Measurements from ENCODE around the gene VEGFC.

The VEGFC gene

DNA sequence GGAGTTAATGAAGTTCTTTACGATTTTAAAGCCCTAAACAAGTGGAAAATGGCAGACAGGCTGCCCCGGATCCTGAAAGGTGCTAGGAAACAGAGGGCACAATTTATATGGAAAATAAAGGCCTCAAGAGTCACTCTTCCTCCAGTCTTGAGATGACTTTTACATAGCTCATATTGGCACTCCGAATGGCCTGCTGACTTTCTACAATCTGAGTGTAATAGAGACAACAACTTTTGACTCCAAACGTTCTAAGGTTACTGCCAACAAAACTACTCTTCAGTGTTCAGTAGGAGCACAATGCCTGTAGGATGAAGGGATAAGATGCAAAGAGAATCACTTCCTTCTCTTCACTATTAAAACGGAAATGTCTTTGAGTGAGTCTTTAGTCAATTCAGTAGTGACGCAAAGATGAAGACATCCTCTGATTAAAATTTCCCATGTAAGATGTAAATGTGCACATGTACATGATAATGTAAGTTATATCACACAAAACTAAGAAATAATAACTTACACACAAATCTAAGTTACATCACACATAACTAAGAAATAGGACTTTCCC lies 40.5 kb downstream of the VEGFC start:
- no peak for DNase-seq (ENCODE audit: extremely low spot score)
- POLR2A ChIA-PET, result no interaction called here
- CTCF ChIA-PET, result no interaction called here
- TF ChIP-seq, protein P1, sequence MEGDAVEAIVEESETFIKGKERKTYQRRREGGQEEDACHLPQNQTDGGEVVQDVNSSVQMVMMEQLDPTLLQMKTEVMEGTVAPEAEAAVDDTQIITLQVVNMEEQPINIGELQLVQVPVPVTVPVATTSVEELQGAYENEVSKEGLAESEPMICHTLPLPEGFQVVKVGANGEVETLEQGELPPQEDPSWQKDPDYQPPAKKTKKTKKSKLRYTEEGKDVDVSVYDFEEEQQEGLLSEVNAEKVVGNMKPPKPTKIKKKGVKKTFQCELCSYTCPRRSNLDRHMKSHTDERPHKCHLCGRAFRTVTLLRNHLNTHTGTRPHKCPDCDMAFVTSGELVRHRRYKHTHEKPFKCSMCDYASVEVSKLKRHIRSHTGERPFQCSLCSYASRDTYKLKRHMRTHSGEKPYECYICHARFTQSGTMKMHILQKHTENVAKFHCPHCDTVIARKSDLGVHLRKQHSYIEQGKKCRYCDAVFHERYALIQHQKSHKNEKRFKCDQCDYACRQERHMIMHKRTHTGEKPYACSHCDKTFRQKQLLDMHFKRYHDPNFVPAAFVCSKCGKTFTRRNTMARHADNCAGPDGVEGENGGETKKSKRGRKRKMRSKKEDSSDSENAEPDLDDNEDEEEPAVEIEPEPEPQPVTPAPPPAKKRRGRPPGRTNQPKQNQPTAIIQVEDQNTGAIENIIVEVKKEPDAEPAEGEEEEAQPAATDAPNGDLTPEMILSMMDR (IDR thresholded peaks at IDR 0.05; ENCODE audit: control extremely low read depth, extremely low read depth, low read depth, missing control alignments), result no peak

DNA sequence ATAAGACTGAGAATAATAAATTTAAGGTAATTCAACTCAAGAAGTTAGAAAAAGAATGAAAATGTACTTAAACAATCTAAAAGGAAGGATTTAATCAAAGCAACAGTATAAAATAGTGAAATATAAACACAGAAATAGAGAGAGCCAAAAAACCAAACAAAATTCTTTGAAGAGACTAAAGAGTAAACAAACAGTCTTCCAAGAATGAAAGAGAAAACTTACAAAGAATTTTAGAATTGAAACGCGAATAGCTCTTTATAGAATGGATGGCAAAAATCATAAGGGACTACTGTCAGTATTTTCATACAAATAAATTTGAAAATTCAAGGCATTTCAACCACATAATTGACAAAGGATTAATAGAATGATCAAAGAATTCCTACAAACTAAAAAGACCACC lies 41.7 kb downstream of the VEGFC start:
- DNase-seq (ENCODE audit: extremely low spot score), result no peak
- ChIA-PET CTCF (no interaction called here), POLR2A (no interaction called here)
- TF ChIP-seq, protein P1 (IDR thresholded peaks at IDR 0.05; ENCODE audit: control extremely low read depth, extremely low read depth, low read depth, missing control alignments), result no peak

DNA sequence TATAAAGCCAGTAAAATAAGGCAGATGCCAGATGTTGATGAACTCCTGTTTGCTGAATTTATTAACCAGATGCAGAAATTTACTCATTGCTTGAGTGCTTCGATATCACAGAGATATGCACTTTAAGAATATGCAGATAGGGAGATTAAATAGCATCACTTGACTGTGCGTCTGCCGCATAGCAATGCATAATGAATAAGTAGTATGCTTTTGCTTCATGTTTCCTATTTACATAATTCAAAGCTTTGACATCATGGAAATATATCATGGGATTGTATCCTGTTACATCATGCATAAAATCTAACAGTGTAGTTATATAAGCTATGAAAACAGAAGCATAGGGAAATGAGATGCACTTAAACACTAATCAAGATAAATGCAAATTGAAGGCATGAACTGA lies 45.9 kb downstream of the VEGFC start:
- ChIA-PET POLR2A (no interaction called here), CTCF (no interaction called here)
- TF ChIP-seq, protein P1 (IDR thresholded peaks at IDR 0.05; ENCODE audit: control extremely low read depth, extremely low read depth, low read depth, missing control alignments), result no peak
- no peak for DNase-seq (ENCODE audit: extremely low spot score)

DNA sequence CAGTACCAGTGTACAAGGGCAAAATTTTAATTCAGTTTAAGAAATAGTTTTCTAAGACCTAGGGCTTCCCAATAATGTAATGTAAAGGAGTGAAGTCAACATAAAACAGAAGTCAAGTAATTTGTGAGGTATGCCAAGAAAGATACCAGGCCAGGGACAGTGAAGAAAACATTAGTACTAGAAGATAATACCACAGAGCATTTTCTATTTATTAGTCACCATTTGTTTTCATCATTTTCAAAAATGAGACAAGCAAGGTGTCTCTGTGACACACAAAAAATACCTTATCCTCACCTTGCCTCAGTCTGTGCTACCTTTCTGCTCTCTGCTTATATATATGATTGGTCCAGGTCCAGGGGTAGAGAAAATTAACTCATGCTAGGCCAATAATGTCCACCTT lies 46.8 kb downstream of the VEGFC start:
- POLR2A ChIA-PET, result no interaction called here
- no peak for DNase-seq (ENCODE audit: extremely low spot score)
- TF ChIP-seq, protein P1 (IDR thresholded peaks at IDR 0.05; ENCODE audit: control extremely low read depth, extremely low read depth, low read depth, missing control alignments), result no peak
- CTCF ChIA-PET, result no interaction called here

DNA sequence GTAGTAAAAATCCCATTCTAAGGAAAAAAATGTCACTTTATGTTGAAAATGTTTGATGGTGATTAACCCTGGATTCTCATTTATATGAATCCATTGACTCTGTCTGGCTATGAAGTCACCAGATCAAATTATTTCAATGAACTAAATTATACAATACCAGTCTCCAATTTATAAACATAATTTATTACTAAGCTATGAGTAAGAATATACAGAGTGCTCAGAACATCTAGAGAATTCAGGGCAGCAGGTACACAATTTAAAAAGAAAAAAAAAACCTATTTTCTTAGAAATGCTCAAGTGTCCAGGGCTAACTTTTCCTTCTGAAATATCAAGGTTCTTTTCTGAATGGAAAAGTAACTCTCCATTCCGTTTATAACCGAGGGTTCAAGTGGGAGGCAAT lies 48.6 kb downstream of the VEGFC start:
- CTCF ChIA-PET, result interaction anchor here (1.1 to 1.8 kb wide), 2 partner anchors 16 to 24 kb away, joined by 3 to 5 read pairs; no protein-coding TSS in a partner anchor
- no peak for DNase-seq (ENCODE audit: extremely low spot score)
- TF ChIP-seq, protein P1 (IDR thresholded peaks at IDR 0.05; ENCODE audit: control extremely low read depth, extremely low read depth, low read depth, missing control alignments), result no peak
- POLR2A ChIA-PET, result no interaction called here

DNA sequence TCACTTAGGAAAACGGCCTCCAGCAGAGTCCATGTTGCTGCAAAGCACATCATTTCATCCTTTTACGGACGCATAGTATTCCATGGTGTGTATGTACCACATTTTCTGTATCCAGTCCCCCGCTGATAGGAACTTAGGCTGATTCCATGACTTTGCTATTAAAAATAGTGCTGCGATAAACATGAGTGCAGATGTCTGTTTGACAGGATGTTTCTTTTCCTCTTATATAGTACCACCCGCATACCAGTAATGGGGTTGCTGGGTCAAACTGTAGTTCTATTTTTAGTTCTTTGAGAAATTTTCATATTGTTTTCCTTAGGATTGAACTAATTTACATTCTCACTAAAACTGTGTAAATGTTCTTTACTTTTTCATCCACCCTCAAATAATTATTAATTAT lies 50.5 kb downstream of the VEGFC start:
- CTCF ChIA-PET, result no interaction called here
- POLR2A ChIA-PET, result no interaction called here
- DNase-seq (ENCODE audit: extremely low spot score), result no peak
- TF ChIP-seq, protein P1 (IDR thresholded peaks at IDR 0.05; ENCODE audit: control extremely low read depth, extremely low read depth, low read depth, missing control alignments), result no peak

DNA sequence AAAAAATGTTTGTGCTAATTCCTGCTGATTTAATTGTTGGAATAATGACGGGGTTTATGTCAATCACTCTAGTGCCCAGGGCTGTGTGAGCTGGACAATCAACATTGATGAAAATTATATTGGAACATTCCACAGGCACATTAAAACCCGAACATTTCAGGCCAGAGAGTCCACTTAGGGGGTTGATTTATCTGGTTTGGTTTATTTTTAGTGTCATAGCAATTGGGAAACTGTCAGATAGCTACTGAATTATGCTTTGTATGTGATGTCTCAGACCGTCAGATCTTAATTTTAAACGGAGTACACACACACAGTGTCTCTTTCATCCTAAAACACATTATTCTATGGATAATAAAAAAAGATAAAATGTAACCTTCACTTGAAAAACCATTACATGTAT lies 51.5 kb downstream of the VEGFC start:
- POLR2A ChIA-PET, result no interaction called here
- TF ChIP-seq, protein P1 (IDR thresholded peaks at IDR 0.05; ENCODE audit: control extremely low read depth, extremely low read depth, low read depth, missing control alignments), result no peak

More for the DNA sequence above, 51.5 kb downstream of the VEGFC start:
- CTCF ChIA-PET, result no interaction called here
- DNase-seq (ENCODE audit: extremely low spot score), result no peak

Measured in GM10248 (cell line).